CD4-positive, alpha-beta T cell (primary cell): ENCODE data around the gene APOA4. TPM values are rescaled to one million over a fixed set of nuclear protein-coding genes. Genes with fewer than 3 reads are reported as not detected.

ENCODE experiments used
- ATAC-seq: fragments of 200-7000 bp; cut with Tn5 transposase; one replicate; pipeline ENCODE4 v1.10.0; 2022; ENCODE audit warnings: mild to moderate bottlenecking; ENCODE audit not compliant: poor library complexity
- CTCF ChIA-PET: fragments of 350-600 bp; sonication (Branson Sonifier 250); formaldehyde crosslinking; loops from one replicate; lab custom pipeline; 2021; ENCODE audit warnings: antibody characterized with exemption, inconsistent platforms; lab: Charles Lee
- POLR2A ChIA-PET: fragments of 350-600 bp; sonication (Branson Sonifier 250); formaldehyde crosslinking; loops from one replicate; lab custom pipeline; 2021; ENCODE audit warnings: antibody characterized with exemption, inconsistent platforms; lab: Charles Lee
- DNase-seq, 14 experiments: peaks; one replicate each; pipeline ENCODE4 v3.0.0-alpha.2; 2013 to 2020; ENCODE audit warnings: mixed read lengths in 2 of 14
- H3K27ac ChIP-seq, 2 donors: one replicate each; pipeline versions ENCODE4 v1.5.1 to v1.7.0; 2013; ENCODE audit warnings: low read length in 2 of 2, low read depth in 1 of 2, mild to moderate bottlenecking in 1 of 2
- H3K27me3 ChIP-seq, 2 experiments: 1 replicate in 1 of 2; 2 replicates in 1 of 2; pipeline versions ENCODE4 v1.6.1 to v1.7.0; 2013; ENCODE audit warnings: low read length in 2 of 2, control low read depth in 1 of 2, mild to moderate bottlenecking in 1 of 2, moderate library complexity in 1 of 2; ENCODE audit not compliant: insufficient read depth in 2 of 2, control insufficient read depth in 1 of 2
- H3K36me3 ChIP-seq: one replicate; pipeline ENCODE4 v1.6.1; 2013; ENCODE audit warnings: low read length, control low read depth; ENCODE audit not compliant: insufficient read depth
- H3K4me1 ChIP-seq: one replicate; pipeline ENCODE4 v1.6.1; 2013; ENCODE audit warnings: low read length, control low read depth; ENCODE audit not compliant: insufficient read depth
- H3K4me3 ChIP-seq: one replicate; pipeline ENCODE4 v1.5.1; 2013; ENCODE audit warnings: mild to moderate bottlenecking, low read length, moderate library complexity
- H3K9me3 ChIP-seq, 2 experiments: 1 replicate in 1 of 2; 2 replicates in 1 of 2; pipeline versions ENCODE4 v1.6.1 to v1.7.0; 2013; ENCODE audit warnings: low read length in 2 of 2, mild to moderate bottlenecking in 2 of 2, control low read depth in 1 of 2, moderate library complexity in 1 of 2; ENCODE audit not compliant: control insufficient read depth in 1 of 2, insufficient read depth in 1 of 2
- H3K27ac Mint-ChIP-seq: one replicate; pipeline ENCODE4 v1.8.0; 2020; ENCODE audit warnings: mixed read lengths
- H3K27me3 Mint-ChIP-seq: one replicate; pipeline ENCODE4 v1.8.0; 2021; ENCODE audit warnings: mixed read lengths
- H3K36me3 Mint-ChIP-seq: one replicate; pipeline ENCODE4 v1.8.0; 2021; ENCODE audit warnings: low read depth, mixed read lengths
- H3K4me1 Mint-ChIP-seq: one replicate; pipeline ENCODE4 v1.8.0; 2021; ENCODE audit warnings: low read depth, mixed read lengths
- H3K4me3 Mint-ChIP-seq: one replicate; pipeline ENCODE4 v1.8.0; 2020; ENCODE audit warnings: mild to moderate bottlenecking, mixed read lengths
- H3K9me3 Mint-ChIP-seq: one replicate; pipeline ENCODE4 v1.8.0; 2020; ENCODE audit warnings: mixed read lengths
- intact Hi-C, 2 experiments: fragments of 100-400 bp; cut with DNase I in 1 of 2; cut with micrococcal nuclease in 1 of 2; formaldehyde crosslinking; loops; one replicate each; pipeline versions ENCODE4 v1.15.1 to v1.9.0; 2023 to 2025; cut with DNase I, micrococcal nuclease
- total RNA-seq, 174 experiments: library from RNA in 2 of 174; stranded (reverse) in 2 of 174; gene quantifications; one replicate each; pipeline ENCODE4 v1.2.3 and lab custom pipeline; 2021 to 2026
- TF ChIP-seq, protein P1 (sequence below): fragments of 200-600 bp; IDR thresholded peaks from one replicate; pipeline ENCODE4 v1.8.0; 2022; ENCODE audit warnings: antibody characterized with exemption, mild to moderate bottlenecking

Gene APOA4
- total RNA-seq, 2 experiments from 2014 or later, result not detected

DNA sequence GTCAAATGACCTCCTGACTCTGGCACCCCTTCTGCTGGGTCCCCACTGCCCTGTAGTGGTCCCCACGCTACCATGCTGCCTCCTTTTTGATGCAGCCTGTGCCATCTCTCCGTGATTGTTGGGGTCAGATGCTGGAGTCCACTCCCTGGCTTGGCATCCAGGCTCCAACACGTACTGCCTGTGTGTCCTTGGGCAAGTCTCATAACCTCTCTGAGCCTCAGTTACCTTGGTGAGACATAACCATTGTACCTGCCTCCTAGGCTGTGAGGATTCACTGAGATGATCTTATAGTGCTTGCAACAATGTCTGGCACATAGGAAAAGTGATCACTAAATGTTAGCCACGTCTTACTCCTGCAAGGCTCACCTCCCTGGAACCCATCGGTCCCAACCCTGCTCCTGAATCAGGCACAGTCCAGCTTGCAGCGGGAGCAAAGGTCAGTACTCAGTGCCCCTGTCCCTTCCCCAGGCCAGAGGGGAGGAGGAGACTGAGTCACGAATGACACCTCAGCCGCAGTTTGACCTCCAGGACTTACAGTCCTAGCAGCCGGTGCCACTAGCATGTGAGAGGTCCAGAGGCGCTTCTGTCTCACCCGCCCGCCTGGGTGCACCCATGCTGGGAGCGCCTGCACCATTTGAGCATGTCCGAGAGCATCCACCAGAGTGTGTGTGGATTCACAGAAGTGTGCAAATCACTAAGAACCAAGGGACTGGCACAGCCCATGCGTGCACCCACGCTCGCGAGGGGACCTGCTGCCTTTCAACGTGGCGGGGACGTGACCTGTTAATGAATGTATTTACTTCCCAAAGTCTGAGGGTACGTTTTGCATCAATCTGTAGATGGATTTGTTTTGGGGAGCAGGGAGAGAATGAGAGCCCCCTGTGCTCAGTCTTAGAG, 3.0 kb upstream of the APOA4 start:
- H3K4me1 Mint-ChIP-seq, result no peaks in the 10 kb centered on the region
- Histone ChIP-seq H3K9me3 (no peaks in the 10 kb centered on the region), H3K27ac (no peak overlapping the region), H3K27me3 (no peaks in the 10 kb centered on the region), H3K36me3 (no peaks in the 10 kb centered on the region), H3K4me1 (no peaks in the 10 kb centered on the region), H3K4me3 (no peak overlapping the region)
- H3K27me3 Mint-ChIP-seq, result no peaks in the 10 kb centered on the region
- no peak for ATAC-seq
- no peak for DNase-seq
- no peak overlapping the region for H3K4me3 Mint-ChIP-seq
- no peaks in the 10 kb centered on the region for H3K9me3 Mint-ChIP-seq
- intact Hi-C loops, result no loop called here
- TF ChIP-seq, protein P1, sequence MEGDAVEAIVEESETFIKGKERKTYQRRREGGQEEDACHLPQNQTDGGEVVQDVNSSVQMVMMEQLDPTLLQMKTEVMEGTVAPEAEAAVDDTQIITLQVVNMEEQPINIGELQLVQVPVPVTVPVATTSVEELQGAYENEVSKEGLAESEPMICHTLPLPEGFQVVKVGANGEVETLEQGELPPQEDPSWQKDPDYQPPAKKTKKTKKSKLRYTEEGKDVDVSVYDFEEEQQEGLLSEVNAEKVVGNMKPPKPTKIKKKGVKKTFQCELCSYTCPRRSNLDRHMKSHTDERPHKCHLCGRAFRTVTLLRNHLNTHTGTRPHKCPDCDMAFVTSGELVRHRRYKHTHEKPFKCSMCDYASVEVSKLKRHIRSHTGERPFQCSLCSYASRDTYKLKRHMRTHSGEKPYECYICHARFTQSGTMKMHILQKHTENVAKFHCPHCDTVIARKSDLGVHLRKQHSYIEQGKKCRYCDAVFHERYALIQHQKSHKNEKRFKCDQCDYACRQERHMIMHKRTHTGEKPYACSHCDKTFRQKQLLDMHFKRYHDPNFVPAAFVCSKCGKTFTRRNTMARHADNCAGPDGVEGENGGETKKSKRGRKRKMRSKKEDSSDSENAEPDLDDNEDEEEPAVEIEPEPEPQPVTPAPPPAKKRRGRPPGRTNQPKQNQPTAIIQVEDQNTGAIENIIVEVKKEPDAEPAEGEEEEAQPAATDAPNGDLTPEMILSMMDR, result no peak
- H3K36me3 Mint-ChIP-seq, result no peaks in the 10 kb centered on the region
- ChIA-PET CTCF (no interaction called here), POLR2A (interaction anchor here (1.1 to 1.8 kb wide), 2 partner anchors 10 to 27 kb away, joined by 3 to 4 read pairs; no protein-coding TSS in a partner anchor)
- no peak overlapping the region for H3K27ac Mint-ChIP-seq

DNA sequence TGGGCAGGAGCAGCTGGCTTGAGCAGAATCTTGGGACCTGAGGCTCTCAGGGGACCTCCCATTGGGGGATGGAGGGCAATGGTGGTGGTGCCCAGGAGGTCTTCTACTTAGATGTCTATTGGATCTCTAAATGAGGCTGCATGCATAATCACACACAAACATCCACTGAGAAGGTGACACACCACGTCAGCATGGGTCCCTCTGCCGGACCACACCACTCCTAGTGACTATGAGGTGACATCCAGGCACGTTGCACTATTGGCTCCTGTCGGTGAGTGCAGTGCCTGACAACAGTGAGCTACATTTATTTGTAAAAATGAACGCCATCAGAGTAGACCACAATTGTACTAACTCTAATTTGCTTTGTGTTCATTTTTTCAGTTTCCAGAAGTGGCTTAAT, 2.3 kb upstream of the APOA4 start:
- ChIA-PET CTCF (no interaction called here), POLR2A (interaction anchor here (1.1 kb wide), 1 partner anchor 28 kb away, joined by 3 read pairs; no protein-coding TSS in a partner anchor)
- intact Hi-C loops, result no loop called here
- no peak overlapping the region for H3K27ac ChIP-seq
- Mint-ChIP-seq H3K4me1 (no peaks in the 10 kb centered on the region), H3K4me3 (no peak overlapping the region), H3K27me3 (no peaks in the 10 kb centered on the region), H3K9me3 (no peaks in the 10 kb centered on the region), H3K27ac (no peak overlapping the region), H3K36me3 (no peaks in the 10 kb centered on the region)
- no peaks in the 10 kb centered on the region for H3K4me1 ChIP-seq
- ATAC-seq (no peak), DNase-seq (no peak)
- H3K4me3 ChIP-seq, result no peak overlapping the region
- H3K36me3 ChIP-seq, result no peaks in the 10 kb centered on the region
- TF ChIP-seq, protein P1, result no peak
- H3K9me3 ChIP-seq, result no peaks in the 10 kb centered on the region
- no peaks in the 10 kb centered on the region for H3K27me3 ChIP-seq

DNA sequence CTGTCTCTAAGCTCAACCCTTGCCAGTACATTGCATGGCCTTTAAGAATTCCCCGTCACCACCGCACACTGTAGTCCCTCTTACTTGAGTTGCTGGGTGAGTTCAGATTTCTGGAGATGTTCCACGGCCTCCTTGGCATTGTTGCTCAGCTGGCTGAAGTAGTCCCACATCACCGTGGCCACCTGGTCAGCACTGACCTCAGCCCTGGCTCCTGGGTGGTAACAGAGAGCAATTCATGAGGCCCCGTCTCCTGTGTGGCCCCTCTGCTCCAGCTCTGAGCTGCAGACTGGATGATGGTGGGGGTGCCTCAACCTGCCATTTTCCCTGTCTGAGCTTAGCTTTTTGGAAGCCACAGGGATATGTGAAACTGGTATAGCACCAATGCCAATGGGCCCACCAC, 529 bp downstream of the APOA4 start:
- Histone ChIP-seq H3K27me3 (no peaks in the 10 kb centered on the region), H3K4me3 (no peak overlapping the region), H3K9me3 (no peaks in the 10 kb centered on the region), H3K4me1 (no peaks in the 10 kb centered on the region), H3K36me3 (no peaks in the 10 kb centered on the region), H3K27ac (no peak overlapping the region)
- TF ChIP-seq, protein P1, result no peak
- no peaks in the 10 kb centered on the region for H3K27me3 Mint-ChIP-seq
- no peak for DNase-seq
- intact Hi-C loops, result no loop called here
- no peaks in the 10 kb centered on the region for H3K9me3 Mint-ChIP-seq
- no peak overlapping the region for H3K27ac Mint-ChIP-seq
- H3K36me3 Mint-ChIP-seq, result no peaks in the 10 kb centered on the region
- ChIA-PET CTCF (interaction anchor here (0.5 to 2.0 kb wide), 2 partner anchors 12 to 14 kb away, joined by 3 to 5 read pairs; no protein-coding TSS in a partner anchor), POLR2A (no interaction called here)
- ATAC-seq, result no peak
- H3K4me3 Mint-ChIP-seq, result no peak overlapping the region
- no peaks in the 10 kb centered on the region for H3K4me1 Mint-ChIP-seq
